Measurements from ENCODE around the gene PKD2. TPM values are rescaled to one million over a fixed set of nuclear protein-coding genes. Genes with fewer than 3 reads are reported as not detected.
"Not testable (repeated sequence)": the region's sequence is repeated elsewhere in the genome, so short reads cannot be mapped to it uniquely, and the experiment has no call there.

The PKD2 gene
- total RNA-seq, 1 donor from 2014 or later = 10.1 TPM

DNA sequence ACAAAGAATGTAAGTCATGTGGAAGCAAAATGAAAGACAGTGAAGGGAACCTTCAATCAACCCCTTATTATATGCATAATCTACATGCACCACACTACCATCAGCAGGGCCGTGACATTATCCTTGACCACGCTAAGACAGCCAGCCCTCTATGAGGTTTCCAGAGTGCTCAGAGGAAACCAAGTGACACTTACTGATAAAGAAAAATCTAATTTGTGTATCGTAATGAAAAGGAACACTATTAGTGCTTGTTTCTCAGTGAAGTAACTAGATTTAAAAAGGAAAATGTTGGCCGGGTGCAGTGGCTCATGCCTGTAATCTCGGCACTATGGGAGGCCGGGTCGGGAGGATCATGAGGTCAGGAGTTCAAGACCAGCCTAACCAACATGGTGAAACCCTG is 94.6 kb downstream of the PKD2 start:
- H3K4me3 Mint-ChIP-seq = no peak overlapping the region
- H3K9me3 Mint-ChIP-seq = no peaks in the 10 kb centered on the region
- intact Hi-C loops (cut with micrococcal nuclease) = no loop called here

DNA sequence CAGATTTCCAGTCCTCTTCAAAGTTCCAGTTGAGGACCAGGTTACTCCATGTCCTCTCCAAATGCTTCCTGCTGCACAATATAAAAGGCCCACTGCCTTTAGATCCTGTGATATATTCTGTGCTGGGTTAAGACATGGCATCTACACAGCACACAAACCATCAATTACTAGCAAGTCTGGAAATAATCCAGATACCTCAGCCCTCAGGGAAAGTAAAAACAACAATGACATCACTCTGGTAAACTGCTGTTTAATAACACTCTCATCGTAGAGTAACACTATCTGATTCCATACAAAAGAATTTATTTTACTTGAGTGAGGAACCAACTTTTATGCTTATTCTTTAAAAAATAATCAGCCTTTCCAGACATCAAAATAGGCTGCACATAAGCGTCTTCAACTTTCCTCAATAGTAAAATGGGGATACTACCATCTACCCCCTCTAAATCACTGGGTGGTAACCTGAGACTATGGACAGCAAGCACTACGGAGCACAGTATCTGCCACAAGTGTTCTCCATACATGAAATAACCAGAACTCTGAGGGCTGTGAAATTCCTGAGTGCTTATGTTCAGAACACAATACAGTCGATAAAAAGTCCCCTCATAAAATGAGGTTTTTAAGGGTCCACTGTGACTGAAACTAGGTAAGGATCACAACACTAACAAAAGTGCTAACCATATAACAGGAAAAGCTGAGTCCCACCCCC is 97.6 kb downstream of the PKD2 start:
- H3K9me3 Mint-ChIP-seq = no peaks in the 10 kb centered on the region
- H3K36me3 Mint-ChIP-seq (ENCODE audit: low read depth) = no peaks in the 10 kb centered on the region
- H3K27me3 Mint-ChIP-seq (ENCODE audit: insufficient read depth) = peaks cover 10% of the 10 kb centered on the region
- no peak overlapping the region for H3K4me3 Mint-ChIP-seq
- no peaks in the 10 kb centered on the region for H3K4me1 Mint-ChIP-seq (ENCODE audit: low read depth)
- intact Hi-C loops (cut with micrococcal nuclease) = no loop called here
- H3K27ac Mint-ChIP-seq = no peak overlapping the region
- DNase-seq (ENCODE audit: low spot score) = no peak

More for the DNA sequence above, 94.6 kb downstream of the PKD2 start:
- no peak for DNase-seq (ENCODE audit: low spot score)
- Mint-ChIP-seq H3K4me1 (ENCODE audit: low read depth) (no peaks in the 10 kb centered on the region), H3K36me3 (ENCODE audit: low read depth) (no peaks in the 10 kb centered on the region), H3K27me3 (ENCODE audit: insufficient read depth) (peaks cover 9% of the 10 kb centered on the region), H3K27ac (no peak overlapping the region)

DNA sequence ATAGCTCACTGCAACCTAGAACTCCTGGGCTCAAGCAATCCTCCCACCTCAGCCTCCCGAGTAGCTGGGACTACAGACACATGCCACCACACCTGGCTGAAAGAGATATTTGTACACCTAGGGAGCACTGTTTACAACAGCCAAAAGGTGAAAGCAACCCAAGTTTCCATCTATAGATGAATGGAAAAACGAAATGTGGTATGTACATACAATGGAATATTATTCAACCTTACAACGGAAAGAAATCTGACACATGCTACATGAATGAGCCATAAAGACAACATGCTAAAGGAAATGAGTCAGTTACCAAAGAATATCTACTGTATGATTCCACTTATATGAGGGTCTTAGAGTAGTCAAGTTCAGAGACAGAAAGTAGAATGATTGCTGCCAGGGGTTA is 98.8 kb downstream of the PKD2 start:
- Mint-ChIP-seq H3K9me3 (no peaks in the 10 kb centered on the region), H3K27ac (no peak overlapping the region)

DNA sequence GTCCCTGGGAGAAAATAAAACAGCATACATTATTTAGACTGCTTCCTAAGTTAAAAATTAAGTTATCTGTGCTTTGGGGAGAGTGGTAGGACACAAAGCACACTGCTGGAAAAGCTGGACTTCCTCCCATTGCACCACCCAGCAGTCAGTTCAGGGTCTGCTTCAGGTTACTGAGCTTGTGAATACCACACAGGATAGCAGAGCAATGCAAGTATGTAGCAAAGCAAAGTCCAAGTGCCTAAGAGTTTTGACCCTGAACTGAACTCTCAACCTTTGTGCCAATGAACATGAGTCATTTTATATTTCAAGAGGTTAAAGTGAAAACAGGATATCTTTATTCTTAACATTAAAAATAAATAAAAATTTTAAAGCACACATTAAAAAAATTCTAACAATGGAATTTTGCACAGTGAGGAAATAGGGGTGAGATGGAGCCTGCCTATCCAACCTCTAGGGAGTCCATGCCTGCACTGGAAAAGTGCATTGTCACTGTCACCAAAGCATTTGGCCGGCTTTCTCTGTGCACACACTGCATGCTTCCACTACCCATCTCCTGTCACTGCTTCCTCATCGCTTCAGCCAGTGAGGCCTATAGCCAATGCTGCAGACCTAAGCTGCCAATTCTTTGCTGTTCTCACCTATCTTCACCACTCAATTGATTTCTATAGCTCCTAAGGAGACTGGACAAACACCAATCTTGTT is 100.1 kb downstream of the PKD2 start:
- intact Hi-C loops (cut with micrococcal nuclease) = no loop called here
- no peak overlapping the region for H3K27ac Mint-ChIP-seq

More for the DNA sequence above, 98.8 kb downstream of the PKD2 start:
- H3K4me3 Mint-ChIP-seq = no peak overlapping the region
- peaks cover 6% of the 10 kb centered on the region for H3K27me3 Mint-ChIP-seq (ENCODE audit: insufficient read depth)
- H3K36me3 Mint-ChIP-seq (ENCODE audit: low read depth) = no peaks in the 10 kb centered on the region
- H3K4me1 Mint-ChIP-seq (ENCODE audit: low read depth) = no peaks in the 10 kb centered on the region
- intact Hi-C loops (cut with micrococcal nuclease) = no loop called here
- DNase-seq (ENCODE audit: low spot score) = no peak

DNA sequence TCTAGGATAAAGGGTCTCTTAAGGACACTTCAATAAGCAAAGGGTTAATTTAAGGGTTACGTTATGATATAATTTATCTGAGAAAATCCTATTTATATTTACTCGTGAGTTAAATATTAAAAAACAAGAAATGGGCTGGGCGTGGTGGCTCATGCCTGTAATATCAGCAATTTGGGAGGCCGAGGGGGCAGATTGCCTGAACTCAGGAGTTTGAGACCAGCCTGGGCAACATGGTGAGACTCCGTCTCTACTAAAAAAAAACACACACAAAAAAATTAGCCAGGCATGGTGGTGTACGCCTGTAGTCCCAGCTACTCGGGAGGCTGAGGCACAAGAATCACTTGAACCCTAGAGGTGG is 100.7 kb downstream of the PKD2 start:
- H3K4me3 Mint-ChIP-seq; H3K27ac Mint-ChIP-seq; DNase-seq (ENCODE audit: low spot score); H3K4me1 Mint-ChIP-seq (ENCODE audit: low read depth); H3K27me3 Mint-ChIP-seq (ENCODE audit: insufficient read depth); H3K9me3 Mint-ChIP-seq; H3K36me3 Mint-ChIP-seq (ENCODE audit: low read depth); intact Hi-C loops (cut with micrococcal nuclease): not testable (repeated sequence)

More for the DNA sequence above, 100.1 kb downstream of the PKD2 start:
- H3K9me3 Mint-ChIP-seq = no peaks in the 10 kb centered on the region
- H3K4me3 Mint-ChIP-seq = no peak overlapping the region
- no peaks in the 10 kb centered on the region for H3K36me3 Mint-ChIP-seq (ENCODE audit: low read depth)
- DNase-seq (ENCODE audit: low spot score) = no peak
- peaks cover 1% of the 10 kb centered on the region for H3K27me3 Mint-ChIP-seq (ENCODE audit: insufficient read depth)
- no peaks in the 10 kb centered on the region for H3K4me1 Mint-ChIP-seq (ENCODE audit: low read depth)

DNA sequence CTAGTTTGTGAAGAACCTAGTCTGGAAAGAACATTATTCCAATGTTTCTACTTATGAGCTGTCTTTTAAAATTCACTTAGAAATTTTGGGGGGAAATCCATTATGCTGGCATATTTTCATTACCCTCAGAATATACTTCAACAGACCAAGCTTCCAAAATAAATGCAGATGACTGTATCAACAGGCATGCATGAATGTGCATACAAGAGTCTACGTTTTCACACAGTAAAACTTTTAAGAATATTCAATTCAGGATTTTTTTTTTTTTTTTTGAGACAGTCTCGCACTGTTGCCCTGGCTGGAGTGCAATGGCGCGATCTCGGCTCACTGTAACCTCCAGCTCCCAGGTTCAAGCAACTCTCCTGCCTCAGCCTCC is 101.3 kb downstream of the PKD2 start:
- H3K4me1 Mint-ChIP-seq (ENCODE audit: low read depth) = no peaks in the 10 kb centered on the region
- intact Hi-C loops (cut with micrococcal nuclease) = no loop called here
- no peak for DNase-seq (ENCODE audit: low spot score)
- H3K27ac Mint-ChIP-seq = no peak overlapping the region
- H3K4me3 Mint-ChIP-seq = no peak overlapping the region
- H3K9me3 Mint-ChIP-seq = no peaks in the 10 kb centered on the region
- no peaks in the 10 kb centered on the region for H3K36me3 Mint-ChIP-seq (ENCODE audit: low read depth)
- peaks cover 1% of the 10 kb centered on the region for H3K27me3 Mint-ChIP-seq (ENCODE audit: insufficient read depth)

DNA sequence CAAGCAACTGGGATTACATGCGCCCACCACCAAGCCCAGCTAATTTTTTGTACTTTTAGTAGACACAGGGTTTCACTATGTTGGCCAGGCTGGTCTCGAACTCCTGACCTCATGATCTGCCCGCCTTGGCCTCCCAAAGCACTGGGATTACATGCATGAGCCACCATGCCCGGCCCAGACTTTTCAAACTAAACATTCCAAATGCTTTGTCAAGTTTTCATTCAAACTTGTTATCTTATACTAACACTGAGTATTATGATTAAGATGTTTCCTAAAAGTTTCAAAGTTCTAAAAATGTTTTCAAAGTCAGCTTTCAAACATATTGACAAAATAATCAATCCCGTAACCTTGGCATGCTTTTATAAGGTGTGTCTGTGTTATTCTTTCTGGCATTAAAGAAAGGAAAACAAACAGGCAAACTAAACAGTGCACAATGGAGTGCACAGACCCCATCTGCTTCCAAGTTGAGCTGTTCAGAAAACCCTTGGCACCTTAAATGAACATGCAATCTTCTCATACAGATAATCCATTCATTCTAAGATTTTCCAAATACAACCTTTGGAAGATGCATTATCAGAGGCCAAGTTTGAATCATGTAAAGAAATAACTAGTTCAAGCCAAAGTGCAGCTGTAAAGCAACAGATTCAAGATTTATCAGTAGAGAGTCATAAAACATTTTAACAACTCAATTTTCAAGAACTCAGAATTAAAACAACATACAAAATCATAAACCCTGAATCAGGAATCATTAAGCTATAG is 101.9 kb downstream of the PKD2 start:
- peaks cover 1% of the 10 kb centered on the region for H3K27me3 Mint-ChIP-seq (ENCODE audit: insufficient read depth)
- no peaks in the 10 kb centered on the region for H3K9me3 Mint-ChIP-seq
- H3K4me1 Mint-ChIP-seq (ENCODE audit: low read depth) = no peaks in the 10 kb centered on the region
- DNase-seq (ENCODE audit: low spot score) = no peak
- no peak overlapping the region for H3K27ac Mint-ChIP-seq
- no peaks in the 10 kb centered on the region for H3K36me3 Mint-ChIP-seq (ENCODE audit: low read depth)
- no peak overlapping the region for H3K4me3 Mint-ChIP-seq
- intact Hi-C loops (cut with micrococcal nuclease) = no loop called here

DNA sequence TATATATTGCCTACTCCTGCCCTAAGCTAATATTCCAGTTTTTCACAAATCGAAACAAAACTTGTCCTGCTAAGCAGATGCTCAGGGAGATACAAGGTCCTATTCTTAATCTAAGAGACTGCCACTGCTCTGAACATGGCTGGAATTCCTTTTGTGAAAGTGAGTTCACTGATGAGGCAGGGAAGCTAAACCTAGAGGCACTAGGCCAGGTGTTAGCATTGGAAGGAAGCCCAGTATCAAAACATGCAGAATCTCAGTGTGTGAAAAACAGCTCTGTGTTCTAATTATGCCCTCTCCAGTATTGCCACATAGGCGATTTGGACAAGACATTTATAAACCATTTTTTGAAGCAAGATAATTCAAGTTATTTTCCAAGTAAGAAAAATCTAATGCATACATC is 103.4 kb downstream of the PKD2 start:
- H3K9me3 Mint-ChIP-seq = no peaks in the 10 kb centered on the region
- peaks cover 1% of the 10 kb centered on the region for H3K27me3 Mint-ChIP-seq (ENCODE audit: insufficient read depth)
- no peak overlapping the region for H3K4me3 Mint-ChIP-seq
- DNase-seq (ENCODE audit: low spot score) = no peak
- intact Hi-C loops (cut with micrococcal nuclease) = no loop called here
- H3K4me1 Mint-ChIP-seq (ENCODE audit: low read depth) = no peaks in the 10 kb centered on the region
- H3K36me3 Mint-ChIP-seq (ENCODE audit: low read depth) = no peaks in the 10 kb centered on the region
- H3K27ac Mint-ChIP-seq = no peak overlapping the region

DNA sequence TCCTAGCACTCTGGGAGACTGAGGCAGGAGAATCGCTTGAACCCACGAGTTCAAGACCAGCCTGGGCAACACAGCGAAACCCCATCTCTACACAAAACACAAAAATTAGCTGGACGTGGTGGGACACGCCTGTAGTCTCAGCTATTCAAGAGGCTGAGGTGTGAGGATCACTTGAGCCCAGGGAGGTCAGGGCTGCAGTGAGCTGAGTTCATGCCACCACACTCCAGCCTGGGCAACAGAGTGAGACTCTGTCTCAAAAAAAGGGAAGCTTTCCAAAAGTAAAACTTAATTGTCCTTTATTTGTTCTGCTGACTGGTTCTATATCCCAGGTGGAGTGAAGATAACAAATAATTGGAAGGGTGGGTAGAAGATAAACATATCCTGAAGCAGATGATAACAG is 105.4 kb downstream of the PKD2 start:
- Mint-ChIP-seq H3K9me3 (no peaks in the 10 kb centered on the region), H3K4me1 (ENCODE audit: low read depth) (no peaks in the 10 kb centered on the region), H3K36me3 (ENCODE audit: low read depth) (no peaks in the 10 kb centered on the region), H3K27ac (no peak overlapping the region), H3K27me3 (ENCODE audit: insufficient read depth) (peaks cover 1% of the 10 kb centered on the region), H3K4me3 (no peak overlapping the region)
- intact Hi-C loops (cut with micrococcal nuclease) = no loop called here
- DNase-seq (ENCODE audit: low spot score) = no peak

DNA sequence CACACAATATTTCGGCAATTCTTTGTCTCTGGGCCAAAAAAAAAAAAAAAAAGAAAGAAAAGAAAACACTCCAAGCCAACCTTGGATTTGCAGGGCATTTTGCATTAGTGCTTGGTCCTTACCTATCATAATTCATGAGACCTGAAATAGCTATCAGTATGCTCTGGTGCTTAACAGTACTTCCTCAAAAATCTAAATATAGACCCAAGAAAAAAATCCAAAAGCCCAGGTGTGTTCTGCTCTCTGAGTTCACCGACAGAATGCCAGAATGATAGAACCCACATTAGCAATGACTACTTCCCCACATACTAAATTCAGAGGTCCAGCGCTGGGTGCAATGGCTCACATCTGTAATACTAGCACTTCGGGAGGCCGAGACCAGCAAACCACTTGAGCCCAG is 108.2 kb downstream of the PKD2 start:
- H3K4me3 Mint-ChIP-seq = no peak overlapping the region
- H3K27me3 Mint-ChIP-seq (ENCODE audit: insufficient read depth) = no peaks in the 10 kb centered on the region
- H3K36me3 Mint-ChIP-seq (ENCODE audit: low read depth) = peaks cover 2% of the 10 kb centered on the region
- DNase-seq (ENCODE audit: low spot score) = no peak
- H3K4me1 Mint-ChIP-seq (ENCODE audit: low read depth) = no peaks in the 10 kb centered on the region
- intact Hi-C loops (cut with micrococcal nuclease) = no loop called here
- H3K27ac Mint-ChIP-seq = no peak overlapping the region
- H3K9me3 Mint-ChIP-seq = peaks cover 20% of the 10 kb centered on the region

DNA sequence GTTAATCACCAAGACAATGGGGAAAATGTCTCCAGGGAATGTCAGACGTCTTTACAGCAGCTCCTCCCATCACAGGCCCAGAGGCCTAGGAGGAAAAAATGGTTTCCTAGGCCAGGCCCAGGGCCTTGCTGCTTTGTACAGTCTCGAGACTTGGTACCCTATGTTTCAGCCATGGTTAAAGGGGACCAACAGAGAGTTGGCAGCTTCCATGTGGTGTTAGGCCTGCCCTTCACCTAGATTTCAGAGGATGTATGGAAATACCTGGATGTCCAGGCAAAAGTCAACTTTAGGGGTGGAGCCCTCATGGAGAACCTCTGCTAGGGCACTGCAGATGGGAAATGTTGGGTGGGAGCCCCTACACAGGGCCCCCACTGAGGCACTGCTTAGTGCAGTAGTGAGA is 112.5 kb downstream of the PKD2 start:
- Mint-ChIP-seq H3K4me1 (ENCODE audit: low read depth) (no peaks in the 10 kb centered on the region), H3K36me3 (ENCODE audit: low read depth) (peaks cover 2% of the 10 kb centered on the region), H3K27me3 (ENCODE audit: insufficient read depth) (peaks cover 3% of the 10 kb centered on the region), H3K27ac (no peak overlapping the region), H3K9me3 (peaks cover 35% of the 10 kb centered on the region), H3K4me3 (no peak overlapping the region)
- intact Hi-C loops (cut with micrococcal nuclease) = no loop called here
- DNase-seq (ENCODE audit: low spot score) = no peak

DNA sequence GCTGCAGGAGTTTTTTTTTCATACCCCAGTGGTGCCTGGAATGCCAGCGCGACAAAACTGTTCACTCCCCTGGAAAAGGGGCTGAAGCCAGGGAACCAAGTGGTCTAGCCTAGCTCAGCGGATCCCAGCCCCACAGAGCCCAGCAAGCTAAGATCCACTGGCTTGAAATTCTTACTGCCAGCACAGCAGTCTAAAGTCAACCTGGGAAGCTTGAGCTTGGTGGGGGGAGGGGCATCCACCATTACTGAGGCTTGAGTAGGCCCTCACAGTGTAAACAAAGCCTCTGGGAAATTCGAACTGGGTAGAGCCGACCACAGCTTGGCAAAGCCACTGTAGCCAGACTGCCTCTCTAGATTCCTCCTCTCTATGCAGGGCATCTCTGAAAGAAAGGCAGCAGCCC is 114.8 kb downstream of the PKD2 start:
- H3K9me3 Mint-ChIP-seq = peaks cover 35% of the 10 kb centered on the region

More for the DNA sequence above, 114.8 kb downstream of the PKD2 start:
- H3K4me1 Mint-ChIP-seq (ENCODE audit: low read depth); H3K4me3 Mint-ChIP-seq; intact Hi-C loops (cut with micrococcal nuclease); DNase-seq (ENCODE audit: low spot score); H3K36me3 Mint-ChIP-seq (ENCODE audit: low read depth); H3K27me3 Mint-ChIP-seq (ENCODE audit: insufficient read depth); H3K27ac Mint-ChIP-seq: not testable (repeated sequence)

Measured in activated T-helper 1 cell treated with anti-CD3 and anti-CD28 coated beads, Interleukin-12 subunit alpha, Interleukin-12 subunit beta, Interleukin-2, Interleukin-4 antibody, amounts not matched to agents 30 ng/mL and 10 ng/mL and 1 ng/mL, durations not matched to agents 14 hours and 24 hours and 36 hours (primary cell).